HG03060 (cell line): ENCODE results near the gene DLGAP1.

ENCODE experiments used
- ATAC-seq: cut with Tn5 transposase; IDR thresholded peaks from one replicate; pipeline ENCODE4 v1.9.1; 2021; ENCODE audit warnings: low read depth, moderate number of reproducible peaks; ENCODE audit not compliant: unreplicated experiment

Gene DLGAP1

GRCh38 chr18:3451989-3452749 lies 1002.9 kb downstream of the DLGAP1 start:
- no peak for ATAC-seq

- no peak for ATAC-seq
These were observed 1003.7 kb downstream of the DLGAP1 start for GRCh38 chr18:3451183-3451988.

GRCh38 chr18:3450799-3451182 lies 1004.3 kb downstream of the DLGAP1 start:
- no peak for ATAC-seq

- no peak for ATAC-seq
These were observed 1004.9 kb downstream of the DLGAP1 start, which contains the start of gene TGIF1 for GRCh38 chr18:3450012-3450798. TSS of gene TGIF1 (plus strand) at chr18:3450172. CDS start at chr18:3450490, 318 bp downstream.

- ATAC-seq, result no peak
These were observed 1005.5 kb downstream of the DLGAP1 start for GRCh38 chr18:3449512-3450011.

GRCh38 chr18:3448838-3449511 lies 1006.1 kb downstream of the DLGAP1 start:
- ATAC-seq, result peak; percentile 39

GRCh38 chr18:3447895-3448837 lies 1006.9 kb downstream of the DLGAP1 start:
- peak; percentile 33 for ATAC-seq

GRCh38 chr18:3447068-3447894 lies 1007.8 kb downstream of the DLGAP1 start:
- ATAC-seq, result no peak
